Lung microvascular endothelial cell (primary cell): ENCODE results near the gene SSTR5. TPM values are rescaled to one million over a fixed set of nuclear protein-coding genes. Genes with fewer than 3 reads are reported as not detected.

Experiments used
- DNase-seq, 2 donors: peaks; one replicate each; pipeline versions ENCODE4 v3.0.0 to v3.0.0-alpha.2; 2010; ENCODE audit warnings: low read depth in 2 of 2
- total RNA-seq: library from RNA; depleted of rRNA; stranded (reverse); fragments of >200 nt; gene quantifications from 2 replicates; pipeline ENCODE4 v1.2.1, GENCODE V29; 2014

SSTR5 gene
- total RNA-seq, 1 donor from 2014 or later, result 0.20 TPM

- DNase-seq, result peak; percentile 61 to 80
Observed at GRCh38 chr16:1054660-1055556, 17.6 kb upstream of the SSTR5 start.

GRCh38 chr16:1055557-1055924, 17.0 kb upstream of the SSTR5 start:
- DNase-seq, result no peak

GRCh38 chr16:1056196-1056595, 16.4 kb upstream of the SSTR5 start:
- DNase-seq, result no peak

GRCh38 chr16:1057252-1057932, 15.2 kb upstream of the SSTR5 start:
- peak; percentile 20 to 56 for DNase-seq

GRCh38 chr16:1058216-1058615, 14.3 kb upstream of the SSTR5 start:
- no peak for DNase-seq

- DNase-seq, result no peak
Observed at GRCh38 chr16:1059310-1059709, 13.2 kb upstream of the SSTR5 start.

- no peak for DNase-seq
Observed at GRCh38 chr16:1060416-1061340, 11.9 kb upstream of the SSTR5 start.

- DNase-seq, result no peak
Observed at GRCh38 chr16:1061769-1062505, 10.6 kb upstream of the SSTR5 start.

GRCh38 chr16:1062895-1063294, 9.7 kb upstream of the SSTR5 start:
- no peak for DNase-seq

- no peak for DNase-seq
Observed at GRCh38 chr16:1063728-1064127, 8.8 kb upstream of the SSTR5 start.

- no peak for DNase-seq
Observed at GRCh38 chr16:1065469-1066128, 6.9 kb upstream of the SSTR5 start.

- DNase-seq, result no peak
Observed at GRCh38 chr16:1066584-1067172, 5.9 kb upstream of the SSTR5 start.

GRCh38 chr16:1067629-1068028, 4.9 kb upstream of the SSTR5 start:
- DNase-seq, result no peak

- DNase-seq, result no peak
Observed at GRCh38 chr16:1068451-1068850, 4.1 kb upstream of the SSTR5 start.

- DNase-seq, result no peak
Observed at GRCh38 chr16:1069154-1069553, 3.4 kb upstream of the SSTR5 start.

- no peak for DNase-seq
Observed at GRCh38 chr16:1070084-1070863, 2.3 kb upstream of the SSTR5 start.

GRCh38 chr16:1070864-1071408, 1.6 kb upstream of the SSTR5 start:
- DNase-seq, result no peak

GRCh38 chr16:1071561-1072225, 854 bp upstream of the SSTR5 start:
- no peak for DNase-seq

GRCh38 chr16:1073262-1073558, 663 bp downstream of the SSTR5 start:
- DNase-seq, result no peak
